Measurements from ENCODE around the gene ELFN1.

DNA sequence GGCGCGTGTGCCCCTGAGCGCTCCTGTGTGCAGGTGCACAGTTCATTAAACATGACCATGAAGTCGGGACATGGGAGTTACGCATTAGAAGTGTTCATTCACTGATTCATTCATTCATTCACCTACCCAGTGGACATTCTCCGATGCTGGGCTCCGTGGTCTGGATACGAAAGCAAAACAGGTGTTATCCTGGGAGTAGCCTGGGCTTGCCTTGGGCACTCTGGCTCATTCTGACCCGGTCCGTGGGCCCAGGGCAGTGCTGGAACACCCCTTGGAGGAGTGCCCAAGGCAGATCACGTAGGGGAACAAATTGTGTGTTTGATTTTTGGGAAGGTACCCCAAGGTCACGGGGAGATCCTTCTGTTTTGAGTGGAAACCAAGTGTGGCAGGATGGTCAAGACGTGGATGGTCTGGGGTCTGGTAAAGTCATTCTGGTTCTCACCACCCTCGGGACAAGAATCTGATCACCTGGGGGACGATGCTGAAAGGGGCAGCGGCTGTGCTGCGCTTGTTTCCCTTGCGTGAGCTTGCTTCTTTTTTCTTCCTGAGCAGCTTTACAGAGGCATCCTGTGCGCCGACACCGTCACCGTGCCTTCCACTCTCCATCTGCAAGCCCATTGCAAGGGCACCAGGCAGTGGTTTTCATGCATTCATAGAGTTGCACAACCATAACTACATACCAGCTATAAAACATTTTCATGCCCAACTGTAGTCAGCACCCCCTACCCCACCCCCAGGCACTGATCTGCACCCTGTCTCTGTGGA is 10.1 kb downstream of the ELFN1 start:
- TF ChIP-seq, protein P1, sequence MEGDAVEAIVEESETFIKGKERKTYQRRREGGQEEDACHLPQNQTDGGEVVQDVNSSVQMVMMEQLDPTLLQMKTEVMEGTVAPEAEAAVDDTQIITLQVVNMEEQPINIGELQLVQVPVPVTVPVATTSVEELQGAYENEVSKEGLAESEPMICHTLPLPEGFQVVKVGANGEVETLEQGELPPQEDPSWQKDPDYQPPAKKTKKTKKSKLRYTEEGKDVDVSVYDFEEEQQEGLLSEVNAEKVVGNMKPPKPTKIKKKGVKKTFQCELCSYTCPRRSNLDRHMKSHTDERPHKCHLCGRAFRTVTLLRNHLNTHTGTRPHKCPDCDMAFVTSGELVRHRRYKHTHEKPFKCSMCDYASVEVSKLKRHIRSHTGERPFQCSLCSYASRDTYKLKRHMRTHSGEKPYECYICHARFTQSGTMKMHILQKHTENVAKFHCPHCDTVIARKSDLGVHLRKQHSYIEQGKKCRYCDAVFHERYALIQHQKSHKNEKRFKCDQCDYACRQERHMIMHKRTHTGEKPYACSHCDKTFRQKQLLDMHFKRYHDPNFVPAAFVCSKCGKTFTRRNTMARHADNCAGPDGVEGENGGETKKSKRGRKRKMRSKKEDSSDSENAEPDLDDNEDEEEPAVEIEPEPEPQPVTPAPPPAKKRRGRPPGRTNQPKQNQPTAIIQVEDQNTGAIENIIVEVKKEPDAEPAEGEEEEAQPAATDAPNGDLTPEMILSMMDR (IDR thresholded peaks at IDR 0.05): no peak
- TF ChIP-seq POLR2AphosphoS5 (IDR thresholded peaks at IDR 0.05; ENCODE audit: insufficient read depth in 1 of 2, low read depth in 1 of 2): no peak
